Choroid plexus epithelial cell (primary cell): Measurements from ENCODE around the gene GLI2.

Experiments used
- DNase-seq: peaks from one replicate; pipeline ENCODE4 v3.0.0-alpha.2; 2010; ENCODE audit warnings: low read depth
- H3K4me3 ChIP-seq: 2 replicates; pipeline ENCODE4 v1.5.1; 2011; ENCODE audit warnings: low read depth, mild to moderate bottlenecking, control low read depth, low read length, moderate library complexity
- TF ChIP-seq, protein P1 (sequence below): conservative IDR thresholded peaks from 2 replicates; pipeline ENCODE4 v1.5.1; 2011; ENCODE audit warnings: low read depth, mild to moderate bottlenecking, control low read depth, inconsistent platforms, low read length, moderate library complexity

GLI2 gene

DNA sequence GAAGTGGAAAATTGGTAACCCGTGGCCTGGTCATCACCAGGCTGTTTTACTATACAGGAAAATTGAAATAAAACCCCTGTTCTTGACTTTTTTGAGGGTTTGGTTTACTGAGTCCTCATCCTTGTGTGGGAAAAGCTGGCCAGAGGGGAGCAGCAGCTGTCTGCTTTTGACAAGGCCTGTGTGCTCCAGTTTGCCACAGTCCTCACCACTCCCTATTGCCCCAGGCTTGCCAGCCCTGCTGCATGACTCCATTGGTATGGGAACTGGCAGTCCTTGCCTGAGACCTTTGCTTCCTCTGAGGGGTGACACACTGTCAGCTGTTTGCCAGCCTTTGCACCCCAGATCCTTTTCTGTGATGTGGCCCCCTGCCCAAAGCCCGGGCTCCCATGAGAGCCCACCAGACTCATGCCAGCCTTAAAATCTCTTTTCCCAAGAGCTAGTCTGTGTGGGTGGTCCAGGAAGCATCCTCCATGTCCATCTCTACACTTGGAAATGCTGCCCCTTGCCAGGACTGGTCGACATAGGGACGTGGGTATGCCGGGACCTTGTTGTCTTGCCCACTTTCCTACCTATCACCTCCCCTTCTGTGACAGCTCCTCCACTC is 39.0 kb downstream of the GLI2 start:
- H3K4me3 ChIP-seq, result no peak overlapping the region
- TF ChIP-seq, protein P1, sequence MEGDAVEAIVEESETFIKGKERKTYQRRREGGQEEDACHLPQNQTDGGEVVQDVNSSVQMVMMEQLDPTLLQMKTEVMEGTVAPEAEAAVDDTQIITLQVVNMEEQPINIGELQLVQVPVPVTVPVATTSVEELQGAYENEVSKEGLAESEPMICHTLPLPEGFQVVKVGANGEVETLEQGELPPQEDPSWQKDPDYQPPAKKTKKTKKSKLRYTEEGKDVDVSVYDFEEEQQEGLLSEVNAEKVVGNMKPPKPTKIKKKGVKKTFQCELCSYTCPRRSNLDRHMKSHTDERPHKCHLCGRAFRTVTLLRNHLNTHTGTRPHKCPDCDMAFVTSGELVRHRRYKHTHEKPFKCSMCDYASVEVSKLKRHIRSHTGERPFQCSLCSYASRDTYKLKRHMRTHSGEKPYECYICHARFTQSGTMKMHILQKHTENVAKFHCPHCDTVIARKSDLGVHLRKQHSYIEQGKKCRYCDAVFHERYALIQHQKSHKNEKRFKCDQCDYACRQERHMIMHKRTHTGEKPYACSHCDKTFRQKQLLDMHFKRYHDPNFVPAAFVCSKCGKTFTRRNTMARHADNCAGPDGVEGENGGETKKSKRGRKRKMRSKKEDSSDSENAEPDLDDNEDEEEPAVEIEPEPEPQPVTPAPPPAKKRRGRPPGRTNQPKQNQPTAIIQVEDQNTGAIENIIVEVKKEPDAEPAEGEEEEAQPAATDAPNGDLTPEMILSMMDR, result no peak
- DNase-seq, result no peak

DNA sequence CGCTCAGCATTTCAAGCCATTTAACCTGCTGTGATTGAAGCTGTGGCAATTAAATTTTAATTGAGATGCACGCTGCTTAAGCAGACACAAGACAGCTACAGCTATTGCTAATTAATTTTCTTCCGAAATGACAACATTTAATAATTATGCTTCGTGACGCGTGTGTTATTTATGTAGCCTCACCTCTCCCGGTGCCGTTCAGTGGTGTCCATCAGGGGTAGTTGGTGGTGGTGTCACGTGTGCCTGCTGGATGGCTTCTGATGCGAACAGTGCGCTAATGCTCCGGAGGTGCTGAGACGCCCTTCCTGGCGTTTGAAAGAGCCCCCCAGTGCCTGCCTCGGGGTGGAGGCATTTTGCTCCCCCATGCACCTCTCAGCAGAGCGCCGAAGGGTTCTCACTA is 39.5 kb downstream of the GLI2 start:
- no peak for DNase-seq
- no peak overlapping the region for H3K4me3 ChIP-seq
- TF ChIP-seq, protein P1, result no peak

DNA sequence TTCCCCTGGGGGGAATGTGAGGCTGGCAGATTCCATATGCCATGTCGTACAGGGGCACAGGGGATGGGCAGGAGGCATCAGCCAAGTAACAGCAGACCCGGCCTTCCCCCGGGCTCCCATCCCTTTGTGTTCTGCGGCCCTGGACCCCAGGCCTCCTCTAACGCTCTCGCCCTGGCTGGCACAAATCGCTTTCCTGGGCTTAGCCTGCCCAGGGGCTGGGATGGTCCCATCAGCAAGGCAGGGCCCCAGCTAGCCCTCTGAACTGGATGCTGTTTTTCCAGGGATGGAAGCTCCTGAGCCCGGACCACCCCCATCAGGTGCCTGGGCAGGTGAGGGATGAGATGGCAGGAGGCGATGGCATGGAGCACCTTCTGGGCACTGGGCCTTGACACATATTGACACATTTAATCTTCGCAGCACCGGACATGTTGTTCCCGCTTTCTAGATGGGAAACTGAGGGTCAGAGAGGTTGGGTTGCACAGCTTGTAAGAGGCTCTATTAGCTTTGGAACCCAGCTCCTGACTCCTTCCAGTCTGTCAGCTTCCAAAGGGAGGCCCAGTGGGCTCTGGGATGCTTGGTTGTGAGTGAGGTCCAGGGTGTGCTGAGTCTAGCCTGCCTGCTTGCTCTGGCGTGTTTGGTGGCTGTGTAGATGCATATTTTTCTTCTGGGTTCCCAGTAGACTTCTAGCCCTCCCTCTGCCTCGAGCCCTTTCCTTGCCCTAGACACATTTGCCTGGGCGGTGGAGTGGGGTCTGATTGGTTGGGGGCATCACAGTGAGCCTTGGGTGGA is 40.3 kb downstream of the GLI2 start:
- no peak overlapping the region for H3K4me3 ChIP-seq
- TF ChIP-seq, protein P1, result no peak
- no peak for DNase-seq

DNA sequence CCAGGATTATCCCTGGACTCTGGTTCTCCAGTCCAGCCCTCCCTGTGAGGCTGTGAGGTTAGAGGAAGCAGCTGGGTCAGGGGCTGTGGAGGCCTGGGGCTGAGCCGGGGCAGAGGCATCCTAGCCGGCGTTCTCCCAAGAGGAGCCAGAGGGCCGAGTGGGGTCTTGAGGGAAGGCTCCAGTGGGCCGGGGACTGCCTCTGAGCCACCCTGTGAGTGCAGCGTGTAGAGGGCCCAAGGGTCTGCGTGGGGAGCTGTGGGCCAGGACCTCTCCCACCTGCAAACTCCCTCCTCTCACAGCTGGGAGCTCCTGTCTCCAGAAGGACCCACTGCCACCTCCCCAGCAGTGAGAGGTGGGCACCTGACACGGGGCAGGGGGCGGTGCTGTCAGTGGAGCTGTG is 41.0 kb downstream of the GLI2 start:
- TF ChIP-seq, protein P1, result no peak
- DNase-seq, result no peak
- no peak overlapping the region for H3K4me3 ChIP-seq

DNA sequence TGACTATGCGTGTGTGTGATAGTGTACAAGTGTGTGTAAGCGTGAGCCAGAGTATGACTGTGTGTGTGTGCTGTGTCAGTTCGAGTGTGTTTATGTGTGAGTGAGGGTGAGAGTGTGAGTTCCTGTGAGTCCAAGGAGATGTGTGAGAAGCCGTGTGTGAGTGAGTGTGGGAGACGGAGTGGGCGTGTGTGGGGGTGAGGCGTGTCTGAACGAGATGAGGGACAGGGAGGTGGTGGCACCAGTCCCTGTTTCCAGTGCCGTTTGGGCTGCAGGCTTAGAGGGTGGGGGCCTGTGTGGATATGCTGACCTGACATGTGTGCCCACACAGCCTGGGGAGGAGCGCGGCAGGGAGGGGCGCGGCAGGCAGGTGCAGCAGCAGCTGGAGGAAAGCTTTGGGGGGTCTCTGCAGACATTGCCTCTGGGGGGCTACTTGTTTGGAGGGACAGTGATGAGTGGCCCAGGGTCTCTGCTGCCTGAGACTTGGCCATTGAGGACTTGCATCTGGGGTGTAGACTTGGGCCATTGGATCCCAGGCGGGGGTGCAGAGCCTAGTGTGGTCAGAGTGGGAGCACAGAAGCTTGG is 41.6 kb downstream of the GLI2 start:
- no peak overlapping the region for H3K4me3 ChIP-seq
- no peak for DNase-seq
- TF ChIP-seq, protein P1, result no peak

DNA sequence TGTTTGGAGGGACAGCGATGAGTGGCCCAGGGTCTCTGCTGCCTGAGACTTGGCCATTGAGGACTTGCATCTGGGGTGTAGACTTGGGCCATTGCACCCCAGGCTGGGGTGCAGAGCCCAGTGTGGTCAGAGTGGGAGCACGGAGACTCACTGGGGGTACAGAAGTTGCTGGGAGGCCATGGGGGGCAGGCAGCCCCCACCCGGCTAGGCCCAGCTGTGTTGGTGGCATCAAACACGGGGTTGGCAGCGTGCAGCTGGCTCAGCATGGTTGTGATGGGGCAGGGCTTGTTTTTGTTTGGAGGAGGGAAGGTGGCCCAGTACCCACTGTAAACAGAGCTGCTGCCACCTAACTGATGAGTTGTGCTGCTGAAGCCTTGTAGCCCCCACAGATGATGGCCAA is 42.1 kb downstream of the GLI2 start:
- no peak overlapping the region for H3K4me3 ChIP-seq
- DNase-seq, result no peak
- TF ChIP-seq, protein P1, result no peak
